ENCODE measurements around the gene PUM1. TPM values are rescaled to one million over a fixed set of nuclear protein-coding genes. Genes with fewer than 3 reads are reported as not detected.

Gene PUM1
- total RNA-seq, 1 experiment from 2014 or later: 43.3 TPM

- Histone ChIP-seq H3F3A (ENCODE audit: low read length, unreplicated experiment) (no peaks in the 10 kb centered on the region), H3K4me3 (ENCODE audit: low read length) (no peak overlapping the region), H2AFZ (ENCODE audit: low read length) (no peak overlapping the region), H3K27me3 (ENCODE audit: low read length) (no peaks in the 10 kb centered on the region), H3K9ac (ENCODE audit: low read length) (no peak overlapping the region), H3K79me2 (ENCODE audit: low read length) (no peaks in the 10 kb centered on the region), H3K27ac (ENCODE audit: low read length) (no peak overlapping the region), H3K9me2 (replicated peaks; ENCODE audit: low read length) (no peaks in the 10 kb centered on the region), H4K20me1 (ENCODE audit: low read length) (no peaks in the 10 kb centered on the region), H3K36me3 (ENCODE audit: low read depth, low read length) (no peaks in the 10 kb centered on the region), H3K4me2 (ENCODE audit: low read length) (no peak overlapping the region), H3K9me3 (ENCODE audit: low read length) (no peaks in the 10 kb centered on the region), H3K4me1 (ENCODE audit: insufficient read depth, low read length) (no peaks in the 10 kb centered on the region)
- DNase-seq (no peak), ATAC-seq (no peak)
- no TSS peak for BruUV-seq (replicated peaks)
- CTCF ChIA-PET: no interaction called here
- POLR2A ChIA-PET (ENCODE audit: unreplicated experiment): no interaction called here
- intact Hi-C loops (cut with micrococcal nuclease): no loop called here
- TF ChIP-seq CTCF (conservative IDR thresholded peaks at IDR 0.05; ENCODE audit: low read depth, low read length): no peak
- no peak for TF ChIP-seq EZH2 (IDR thresholded peaks at IDR 0.05; ENCODE audit: low read length, unreplicated experiment)
- no peak for TF ChIP-seq EZH2phosphoT487 (IDR thresholded peaks at IDR 0.05; ENCODE audit: borderline replicate concordance, low read length)
These were observed 172.8 kb downstream of the PUM1 start for GRCh38 chr1:30892671-30893073.

- no peak for DNase-seq
- Histone ChIP-seq H3K4me1 (ENCODE audit: insufficient read depth, low read length) (no peaks in the 10 kb centered on the region), H3K27ac (ENCODE audit: low read length) (no peak overlapping the region), H3K4me2 (ENCODE audit: low read length) (no peak overlapping the region), H3K27me3 (ENCODE audit: low read length) (no peaks in the 10 kb centered on the region), H3K4me3 (ENCODE audit: low read length) (no peak overlapping the region), H3K36me3 (ENCODE audit: low read depth, low read length) (no peaks in the 10 kb centered on the region), H3K9ac (ENCODE audit: low read length) (no peak overlapping the region), H3K79me2 (ENCODE audit: low read length) (no peaks in the 10 kb centered on the region), H3K9me2 (replicated peaks; ENCODE audit: low read length) (no peaks in the 10 kb centered on the region), H4K20me1 (ENCODE audit: low read length) (no peaks in the 10 kb centered on the region), H3K9me3 (ENCODE audit: low read length) (no peaks in the 10 kb centered on the region), H2AFZ (ENCODE audit: low read length) (no peak overlapping the region), H3F3A (ENCODE audit: low read length, unreplicated experiment) (no peaks in the 10 kb centered on the region)
- ATAC-seq: no peak
- ChIA-PET CTCF (no interaction called here), POLR2A (ENCODE audit: unreplicated experiment) (no interaction called here)
- no peak for TF ChIP-seq CTCF (conservative IDR thresholded peaks at IDR 0.05; ENCODE audit: low read depth, low read length)
- TF ChIP-seq EZH2 (IDR thresholded peaks at IDR 0.05; ENCODE audit: low read length, unreplicated experiment): no peak
- TF ChIP-seq EZH2phosphoT487 (IDR thresholded peaks at IDR 0.05; ENCODE audit: borderline replicate concordance, low read length): no peak
- BruUV-seq (replicated peaks): no TSS peak
- intact Hi-C loops (cut with micrococcal nuclease): no loop called here
These were observed 174.3 kb downstream of the PUM1 start for GRCh38 chr1:30891227-30891552.

- Histone ChIP-seq H3K36me3 (ENCODE audit: low read depth, low read length) (no peaks in the 10 kb centered on the region), H3F3A (ENCODE audit: low read length, unreplicated experiment) (no peaks in the 10 kb centered on the region), H3K27ac (ENCODE audit: low read length) (no peak overlapping the region), H3K4me2 (ENCODE audit: low read length) (no peak overlapping the region), H3K9me3 (ENCODE audit: low read length) (no peaks in the 10 kb centered on the region), H2AFZ (ENCODE audit: low read length) (no peak overlapping the region), H3K27me3 (ENCODE audit: low read length) (no peaks in the 10 kb centered on the region), H3K4me3 (ENCODE audit: low read length) (no peak overlapping the region), H3K9me2 (replicated peaks; ENCODE audit: low read length) (no peaks in the 10 kb centered on the region), H3K4me1 (ENCODE audit: insufficient read depth, low read length) (no peaks in the 10 kb centered on the region), H3K79me2 (ENCODE audit: low read length) (no peaks in the 10 kb centered on the region), H3K9ac (ENCODE audit: low read length) (no peak overlapping the region), H4K20me1 (ENCODE audit: low read length) (no peaks in the 10 kb centered on the region)
- CTCF ChIA-PET: no interaction called here
- ATAC-seq (no peak), DNase-seq (no peak)
- TF ChIP-seq EZH2phosphoT487 (IDR thresholded peaks at IDR 0.05; ENCODE audit: borderline replicate concordance, low read length) (no peak), EZH2 (IDR thresholded peaks at IDR 0.05; ENCODE audit: low read length, unreplicated experiment) (no peak), CTCF (conservative IDR thresholded peaks at IDR 0.05; ENCODE audit: low read depth, low read length) (no peak)
- BruUV-seq (replicated peaks): no TSS peak
- POLR2A ChIA-PET (ENCODE audit: unreplicated experiment): no interaction called here
- intact Hi-C loops (cut with micrococcal nuclease): no loop called here
These were observed 174.9 kb downstream of the PUM1 start for GRCh38 chr1:30890502-30891226.
